ENCODE results near the gene ZRSR2. TPM values are rescaled to one million over a fixed set of nuclear protein-coding genes. Genes with fewer than 3 reads are reported as not detected.
"Not testable (repeated sequence)": the region's sequence is repeated elsewhere in the genome, so short reads cannot be mapped to it uniquely, and the experiment has no call there.

ZRSR2 gene
- total and polyA plus RNA-seq, 9 of the 15 experiments (the other 6 are each of a cell fraction or from before 2014, with no cell fraction given), result 3.5 to 19.5 (median 8.6) TPM

- POLR2A ChIA-PET, result no interaction called here
- ATAC-seq, result no peak
- no peak for DNase-seq (ENCODE audit: extremely low read depth in 1 of 4, low spot score in 3 of 4)
- intact Hi-C loops (cut with micrococcal nuclease) (no loop called here), in situ Hi-C loops (cut with MboI) (no loop called here)
- Histone ChIP-seq H2AFZ (ENCODE audit: low read depth, low read length) (no peak overlapping the region), H3K27me3 (ENCODE audit: control insufficient read depth in 2 of 2, insufficient read depth in 2 of 2, low read length in 2 of 2) (no peaks in the 10 kb centered on the region), H3K4me1 (replicated peaks in 1 of 2; ENCODE audit: control insufficient read depth in 2 of 2, insufficient read depth in 2 of 2, low read length in 2 of 2) (no peaks in the 10 kb centered on the region), H3K79me2 (ENCODE audit: control insufficient read depth, insufficient read depth, low read length) (no peaks in the 10 kb centered on the region), H3K9me1 (ENCODE audit: control insufficient read depth, insufficient read depth, low read length) (no peaks in the 10 kb centered on the region), H3K9ac (ENCODE audit: insufficient read depth in 1 of 2, low read depth in 2 of 2, low read length in 2 of 2) (no peak overlapping the region), H3K36me3 (ENCODE audit: control insufficient read depth, insufficient read depth, low read length) (0 out of 3 replicates have a peak, but pooled peaks cover 8% of the 10 kb centered on the region), H4K20me1 (replicated peaks; ENCODE audit: control insufficient read depth, insufficient read depth, low read length) (no peaks in the 10 kb centered on the region), H3K9me3 (replicated peaks; ENCODE audit: control insufficient read depth, insufficient read depth, low read depth, low read length) (no peaks in the 10 kb centered on the region), H3K4me2 (ENCODE audit: insufficient read depth, low read length) (no peak overlapping the region), H3K4me3 (no peak overlapping the region), H3K27ac (ENCODE audit: extremely low read depth, low read depth, low read length) (no peak overlapping the region)
- FAIRE-seq, result no peak
- BruUV-seq (replicated peaks), result no TSS peak
- WGBS (ENCODE audit: insufficient coverage, low coverage, missing lambda C conversion rate), result 63% methylated on average over 1 of the region's 1 CpG
- TF ChIP-seq YY1 (IDR thresholded peaks at IDR 0.05; ENCODE audit: borderline replicate concordance in 1 of 3, control insufficient read depth in 1 of 3, extremely low read depth in 1 of 3, insufficient read depth in 3 of 3, insufficient read length in 1 of 3, insufficient replicate concordance in 2 of 3, low read depth in 1 of 3, low read length in 2 of 3) (no peak), CEBPG (CRISPR knock-in tag; IDR thresholded peaks at IDR 0.05) (no peak), CEBPG (tag; conservative IDR thresholded peaks at IDR 0.05 in 1 of 2, IDR thresholded peaks at IDR 0.05 in 1 of 2) (0 out of 4 replicates have a peak, but pooled peaks of 1 of the 2 experiments have one; percentile 29)
- CTCF ChIA-PET (ENCODE audit: low intra/inter-chr PET ratio), result no interaction called here
Observed at GRCh38 chrX:15829217-15829616, 38.9 kb downstream of the ZRSR2 start.

- intact Hi-C loops (cut with micrococcal nuclease); H3K9me3 ChIP-seq (replicated peaks; ENCODE audit: control insufficient read depth, insufficient read depth, low read depth, low read length); POLR2A ChIA-PET; H3K4me2 ChIP-seq (ENCODE audit: insufficient read depth, low read length); H3K9ac ChIP-seq (ENCODE audit: insufficient read depth in 1 of 2, low read depth in 2 of 2, low read length in 2 of 2); H2AFZ ChIP-seq (ENCODE audit: low read depth, low read length); BruUV-seq (replicated peaks); H3K4me3 ChIP-seq; H3K27ac ChIP-seq (ENCODE audit: extremely low read depth, low read depth, low read length); H3K79me2 ChIP-seq (ENCODE audit: control insufficient read depth, insufficient read depth, low read length); H3K27me3 ChIP-seq (ENCODE audit: control insufficient read depth in 2 of 2, insufficient read depth in 2 of 2, low read length in 2 of 2); H3K36me3 ChIP-seq (ENCODE audit: control insufficient read depth, insufficient read depth, low read length); H4K20me1 ChIP-seq (replicated peaks; ENCODE audit: control insufficient read depth, insufficient read depth, low read length); CTCF ChIA-PET (ENCODE audit: low intra/inter-chr PET ratio); DNase-seq (ENCODE audit: extremely low read depth in 1 of 4, low spot score in 3 of 4); H3K9me1 ChIP-seq (ENCODE audit: control insufficient read depth, insufficient read depth, low read length); in situ Hi-C loops (cut with MboI); ATAC-seq; H3K4me1 ChIP-seq (replicated peaks in 1 of 2; ENCODE audit: control insufficient read depth in 2 of 2, insufficient read depth in 2 of 2, low read length in 2 of 2): not testable (repeated sequence)
- no CpG with 5 or more reads among the region's 2 CpGs for WGBS (ENCODE audit: insufficient coverage, low coverage, missing lambda C conversion rate)
- peak; percentile 72 for FAIRE-seq
Observed at GRCh38 chrX:15831347-15831746, 41.1 kb downstream of the ZRSR2 start.
